ENCODE data around the gene ESR1.

- no peak for TF ChIP-seq CTCF (IDR thresholded peaks at IDR 0.05)
- TF ChIP-seq POLR2A (IDR thresholded peaks at IDR 0.05), result no peak
Observed at GRCh38 chr6:151914484-151914883, 107.0 kb downstream of the ESR1 start.

All from suprapubic skin (tissue), 3 donors.